H1 (cell line): ENCODE results near the gene ZNF48. TPM values are rescaled to one million over a fixed set of nuclear protein-coding genes. Genes with fewer than 3 reads are reported as not detected.

Source experiments
- CTCF ChIA-PET: fragments of 300-600 bp; sonication (Branson Sonifier 250); formaldehyde crosslinking; loops from one replicate; lab custom pipeline; 2021; ENCODE audit not compliant: partially characterized antibody; lab: Charles Lee
- POLR2A ChIA-PET: fragments of 300-600 bp; sonication (Branson Sonifier 250); formaldehyde crosslinking; loops from one replicate; lab custom pipeline; 2021; ENCODE audit warnings: inconsistent platforms; ENCODE audit not compliant: partially characterized antibody; lab: Charles Lee
- DNase-seq, 2 experiments: peaks; one replicate each; pipeline versions ENCODE4 v3.0.0 to v3.0.0-alpha.2; 2010 to 2022; ENCODE audit warnings: low spot score in 2 of 2, low read depth in 1 of 2, mixed read lengths in 1 of 2
- FAIRE-seq: peaks from 2 replicates; lab custom pipeline; 2011; peaks lifted over from hg19 to GRCh38; lab: Jason Lieb, UNC
- H2AFZ ChIP-seq: 2 replicates; pipeline ENCODE4 v1.8.1; 2012; ENCODE audit warnings: low read length, inconsistent platforms
- H2AK5ac ChIP-seq: 2 replicates; pipeline ENCODE4 v1.6.1; 2013; ENCODE audit warnings: low read depth, low read length
- H2BK120ac ChIP-seq: replicated peaks from 2 replicates; pipeline ENCODE3; 2013; ENCODE audit warnings: low read depth, low read length, inconsistent platforms
- H2BK12ac ChIP-seq: 2 replicates; pipeline ENCODE4 v1.6.1; 2013; ENCODE audit warnings: low read depth, low read length
- H2BK15ac ChIP-seq: 2 replicates; pipeline ENCODE4 v1.6.1; 2013; ENCODE audit warnings: low read length
- H2BK20ac ChIP-seq: 2 replicates; pipeline ENCODE4 v1.6.1; 2013; ENCODE audit warnings: low read length
- H2BK5ac ChIP-seq: 2 replicates; pipeline ENCODE4 v1.6.1; 2013; ENCODE audit warnings: low read depth, low read length
- H3K14ac ChIP-seq: 2 replicates; pipeline ENCODE4 v1.6.1; 2013; ENCODE audit warnings: inconsistent platforms; ENCODE audit not compliant: insufficient read length
- H3K18ac ChIP-seq: 2 replicates; pipeline ENCODE4 v1.6.1; 2013; ENCODE audit warnings: low read length; ENCODE audit errors: extremely low read depth
- H3K23ac ChIP-seq: 2 replicates; pipeline ENCODE4 v1.6.1; 2013; ENCODE audit warnings: inconsistent platforms; ENCODE audit not compliant: insufficient read length
- H3K23me2 ChIP-seq: 2 replicates; pipeline ENCODE4 v1.6.1; 2013; ENCODE audit warnings: low read depth, low read length
- H3K27ac ChIP-seq: 2 replicates; pipeline ENCODE4 v1.6.1; 2011; ENCODE audit warnings: low read depth, low read length, inconsistent platforms
- H3K27me3 ChIP-seq, 4 experiments: replicated peaks in 1 of 4; 1 replicate in 1 of 4; 2 replicates in 3 of 4; pipeline versions ENCODE4 v1.6.1 to v1.8.1; 2011 to 2013; ENCODE audit warnings: low read length in 3 of 4, mild to moderate bottlenecking in 3 of 4, inconsistent platforms in 2 of 4, mixed read lengths in 2 of 4, moderate library complexity in 1 of 4; ENCODE audit not compliant: control insufficient read depth in 3 of 4, insufficient read depth in 3 of 4; ENCODE audit errors: extremely low read depth in 1 of 4
- H3K36me3 ChIP-seq, 4 experiments: 2 replicates each; pipeline versions ENCODE4 v1.6.1 to v1.8.1; 2011 to 2013; ENCODE audit warnings: mild to moderate bottlenecking in 4 of 4, low read length in 3 of 4, moderate library complexity in 2 of 4, control low read depth in 1 of 4, inconsistent platforms in 1 of 4; ENCODE audit not compliant: insufficient read depth in 4 of 4, control insufficient read depth in 2 of 4
- H3K4ac ChIP-seq: replicated peaks from 2 replicates; pipeline ENCODE3; 2013; ENCODE audit warnings: low read length, low read depth, mixed read lengths, inconsistent platforms; ENCODE audit not compliant: insufficient read length
- H3K4me1 ChIP-seq, 4 experiments: replicated peaks in 1 of 4; 1 replicate in 1 of 4; 2 replicates in 3 of 4; pipeline versions ENCODE4 v1.6.1 to v1.8.1; 2011 to 2013; ENCODE audit warnings: low read length in 3 of 4, inconsistent platforms in 2 of 4, mixed read lengths in 1 of 4; ENCODE audit not compliant: insufficient read depth in 4 of 4, control insufficient read depth in 3 of 4
- H3K4me2 ChIP-seq, 2 experiments: 2 replicates each; pipeline versions ENCODE4 v1.6.1 to v1.8.1; 2011 to 2013; ENCODE audit warnings: low read depth in 2 of 2, low read length in 2 of 2, control low read depth in 1 of 2, inconsistent platforms in 1 of 2, mild to moderate bottlenecking in 1 of 2; ENCODE audit not compliant: insufficient read depth in 1 of 2
- H3K4me3 ChIP-seq, 4 experiments: fragments of 200-600, 300-600 bp in 1 of 4; sonication (generic), shearing (Covaris generic), sonication (Bioruptor Twin) in 1 of 4; 2 replicates each; pipeline versions ENCODE4 v1.5.1 to v1.8.1; 2011 to 2016; ENCODE audit warnings: low read length in 4 of 4, low read depth in 3 of 4, control low read depth in 2 of 4, inconsistent platforms in 2 of 4, mild to moderate bottlenecking in 2 of 4, mixed read lengths in 1 of 4, moderate library complexity in 1 of 4; ENCODE audit not compliant: insufficient read depth in 2 of 4; ENCODE audit errors: extremely low read depth in 1 of 4
- H3K56ac ChIP-seq: replicated peaks from 2 replicates; pipeline ENCODE3; 2013; ENCODE audit warnings: low read depth, mild to moderate bottlenecking, mixed read lengths, low read length, inconsistent platforms; ENCODE audit not compliant: insufficient read length
- H3K79me1 ChIP-seq: 2 replicates; pipeline ENCODE4 v1.6.1; 2013; ENCODE audit warnings: low read depth, low read length, control low read depth
- H3K79me2 ChIP-seq, 2 experiments: 2 replicates each; pipeline versions ENCODE4 v1.6.1 to v1.8.1; 2012 to 2013; ENCODE audit warnings: low read length in 2 of 2, mild to moderate bottlenecking in 2 of 2, inconsistent platforms in 1 of 2; ENCODE audit not compliant: insufficient read depth in 2 of 2, control insufficient read depth in 1 of 2
- H3K9ac ChIP-seq, 4 experiments: replicated peaks in 1 of 4; 1 replicate in 1 of 4; 2 replicates in 3 of 4; pipeline versions ENCODE4 v1.6.1 to v1.8.1; 2011 to 2013; ENCODE audit warnings: low read depth in 3 of 4, low read length in 3 of 4, control low read depth in 2 of 4, mild to moderate bottlenecking in 2 of 4, moderate library complexity in 2 of 4, inconsistent platforms in 1 of 4; ENCODE audit errors: extremely low read depth in 1 of 4
- H3K9me3 ChIP-seq, 2 experiments: 2 replicates each; pipeline versions ENCODE4 v1.6.1 to v1.8.1; 2012 to 2013; ENCODE audit warnings: mild to moderate bottlenecking in 2 of 2, moderate library complexity in 2 of 2, control low read depth in 1 of 2, inconsistent platforms in 1 of 2, low read depth in 1 of 2, low read length in 1 of 2, mixed read lengths in 1 of 2; ENCODE audit not compliant: insufficient read depth in 2 of 2
- H4K20me1 ChIP-seq, 2 experiments: replicated peaks in 1 of 2; 2 replicates each; pipeline versions ENCODE3 to v1.8.1; 2011 to 2013; ENCODE audit warnings: inconsistent platforms in 2 of 2, low read length in 2 of 2, mild to moderate bottlenecking in 1 of 2; ENCODE audit not compliant: insufficient read depth in 2 of 2, control insufficient read depth in 1 of 2
- H4K5ac ChIP-seq: 2 replicates; pipeline ENCODE4 v1.6.1; 2013; ENCODE audit warnings: low read length, low read depth, mixed read lengths, inconsistent platforms; ENCODE audit not compliant: insufficient read length
- H4K8ac ChIP-seq: 2 replicates; pipeline ENCODE4 v1.8.0; 2013; ENCODE audit warnings: mild to moderate bottlenecking, moderate library complexity, low read length, inconsistent platforms; ENCODE audit not compliant: insufficient read depth; ENCODE audit errors: extremely low read depth
- H4K91ac ChIP-seq: replicated peaks from 2 replicates; pipeline ENCODE3; 2013; ENCODE audit warnings: low read length, mixed read lengths, inconsistent platforms; ENCODE audit not compliant: insufficient read length
- ASH2L ChIP-seq: fragments of 200-600, 300-600 bp; sonication (generic); IDR thresholded peaks from one replicate; pipeline ENCODE4 v1.7.1; 2017; ENCODE audit warnings: low read length
- GTF2F1 ChIP-seq: IDR thresholded peaks from 2 replicates; pipeline ENCODE4 v1.6.1; 2012; ENCODE audit warnings: low read depth, low read length, improper control_type of control experiment, borderline replicate concordance
- MAX ChIP-seq: IDR thresholded peaks from 2 replicates; pipeline ENCODE4 v1.6.1; 2012; ENCODE audit warnings: inconsistent platforms
- SUZ12 ChIP-seq: fragments of 200-600 bp; sonication (generic); IDR thresholded peaks from 2 replicates; pipeline ENCODE4 v1.6.1; 2012; ENCODE audit warnings: mild to moderate bottlenecking, inconsistent platforms, low read length, moderate library complexity, mixed read lengths
- WGBS, 2 experiments: shearing (Covaris generic) in 1 of 2; methylation state at CpG; one replicate each; pipeline versions ENCODE4 v1.1.6 to v1.1.7; 2013 to 2015; ENCODE audit warnings: low lambda C conversion rate in 2 of 2, mixed read lengths in 2 of 2, inconsistent platforms in 1 of 2, low coverage in 1 of 2, missing lambda C conversion rate in 1 of 2; ENCODE audit not compliant: insufficient replicate concordance in 2 of 2, insufficient coverage in 1 of 2, insufficient read length in 1 of 2; ENCODE audit errors: extremely low coverage in 1 of 2, missing lambda C conversion rate in 1 of 2; 5-methylcytosine and 5-hydroxymethylcytosine counted together
- polyA plus RNA-seq, 7 experiments: library from polyadenylated mRNA; depleted of rRNA in 3 of 7; stranded (reverse) in 5 of 7; unstranded in 2 of 7; fragments of >200 nt in 5 of 7; fragments of 200-250 nt in 2 of 7; gene quantifications; 1 replicate in 5 of 7; 2 replicates in 1 of 7; 4 replicates in 1 of 7; pipeline versions ENCODE4 v1.2.1 to v1.2.3, GENCODE V29; 2011 to 2013; ENCODE audit warnings: missing spikeins in 2 of 7, mixed read lengths in 2 of 7
- total RNA-seq: library from RNA; stranded (reverse); fragmentation: NEBNext Ultra II Directional; extraction: Animal tissue kit (Norgen Biotek cat#: 25700); gene quantifications from 2 replicates; pipeline ENCODE4 v1.2.1, GENCODE V29; 2021

ZNF48 gene
- total and polyA plus RNA-seq, 2 of the 8 experiments (the other 6 are each of a cell fraction or from before 2014, with no cell fraction given): 30.4 to 41.2 TPM

DNA sequence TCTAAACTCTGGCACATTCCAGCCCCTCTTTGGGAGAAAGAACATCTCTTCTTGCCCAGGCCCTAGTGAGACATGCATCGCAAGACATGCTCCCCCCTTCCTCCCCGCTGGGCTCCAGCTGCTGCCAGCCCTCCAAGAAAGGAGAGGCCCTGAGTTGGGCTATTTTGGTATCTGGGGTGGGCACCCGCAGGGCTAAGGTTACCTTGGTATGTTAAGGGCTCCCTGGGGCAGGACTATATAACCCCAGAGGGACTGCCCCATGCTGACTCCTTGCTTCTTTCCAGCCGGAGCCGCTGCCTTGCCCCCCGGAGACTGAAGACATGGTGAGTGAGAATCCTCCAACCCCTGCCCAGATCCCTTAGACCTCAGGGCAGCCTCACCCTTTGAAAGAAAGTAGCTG is 20.7 kb upstream of the ZNF48 start, which contains the start of gene MYL11:
Gene MYL11 (plus strand): TSS at position 265 of the 400 bp plus-strand sequence. CDS start 56 bp downstream, at position 321.
- no peaks in the 10 kb centered on the region for H3K36me3 ChIP-seq
- H3K27ac ChIP-seq: no peak within 1 kb of the TSS
- no peak within 1 kb of the TSS for H3K18ac ChIP-seq
- no peak within 1 kb of the TSS for H3K56ac ChIP-seq
- no peaks in the 10 kb centered on the region for H4K20me1 ChIP-seq
- no peak within 1 kb of the TSS; a peak in 1 of 7 replicates for H3K9ac ChIP-seq
- H3K23ac ChIP-seq: no peak within 1 kb of the TSS
- H4K8ac ChIP-seq: peak within 1 kb of the TSS; percentile 40; the same call in 1 of the 2 replicates
- no peaks in the 10 kb centered on the region for H3K79me2 ChIP-seq
- no peak within 1 kb of the TSS for H3K14ac ChIP-seq
- H3K4me2 ChIP-seq: no peak within 1 kb of the TSS; a peak in 1 of 4 replicates
- ChIA-PET CTCF (interaction anchor here (0.6 kb wide), 1 partner anchor 33 kb away, joined by 3 read pairs; the partner anchor contains the start of gene ZNF771), POLR2A (interaction anchor here (0.8 to 13.6 kb wide), 2 partner anchors 22 to 44 kb away, joined by 3 to 151 read pairs; partner anchors contain the start of gene ZNF48)
- no peak within 1 kb of the TSS for H2AFZ ChIP-seq
- no peaks in the 10 kb centered on the region for H3K79me1 ChIP-seq
- H4K91ac ChIP-seq: no peak within 1 kb of the TSS
- no peaks in the 10 kb centered on the region for H3K9me3 ChIP-seq
- H2AK5ac ChIP-seq: no peak within 1 kb of the TSS
- no peak within 1 kb of the TSS for H3K4me3 ChIP-seq
- no peak within 1 kb of the TSS for H3K4ac ChIP-seq
- no peak within 1 kb of the TSS for H2BK15ac ChIP-seq
- no peak for FAIRE-seq
- H3K4me1 ChIP-seq: peaks cover 0 to 9% (median 8%) of the 10 kb centered on the region in 4 experiments; a peak in 5 of 7 replicates
- H2BK5ac ChIP-seq: no peak within 1 kb of the TSS
- no peak within 1 kb of the TSS for H4K5ac ChIP-seq
- H3K27me3 ChIP-seq: no peaks in the 10 kb centered on the region
- H2BK12ac ChIP-seq: 0 out of 2 replicates have a peak within 1 kb of the TSS, but pooled peaks have one; percentile 9
- WGBS, 2 experiments: 86% methylated on average over 5 of the region's 6 CpGs; no CpG with 5 or more reads in 1 of the 2 experiments
- H2BK20ac ChIP-seq: no peak within 1 kb of the TSS
- peaks cover 11% of the 10 kb centered on the region for H3K23me2 ChIP-seq
- no peak for TF ChIP-seq ASH2L
- TF ChIP-seq GTF2F1: no peak
- TF ChIP-seq MAX: no peak
- no peak for TF ChIP-seq SUZ12
- H2BK120ac ChIP-seq: no peak within 1 kb of the TSS
- no peak for DNase-seq
